Activated CD4-positive, alpha-beta T cell treated with anti-CD3 and anti-CD28 coated beads for 4 hours (primary cell): ENCODE results near the gene KDM4C.

Experiments used
- DNase-seq, 2 donors: peaks; one replicate each; pipeline ENCODE4 v3.0.0-alpha.2; 2020

KDM4C gene

GRCh38 chr9:6909181-6909580 is 151.4 kb downstream of the KDM4C start:
- DNase-seq = no peak

- no peak for DNase-seq
These were observed 152.3 kb downstream of the KDM4C start for GRCh38 chr9:6910032-6910431.

- no peak for DNase-seq
These were observed 152.7 kb downstream of the KDM4C start for GRCh38 chr9:6910497-6910896.

GRCh38 chr9:6911901-6912638 is 154.3 kb downstream of the KDM4C start:
- DNase-seq = no peak

GRCh38 chr9:6915635-6916034 is 157.9 kb downstream of the KDM4C start:
- DNase-seq = no peak

DNA sequence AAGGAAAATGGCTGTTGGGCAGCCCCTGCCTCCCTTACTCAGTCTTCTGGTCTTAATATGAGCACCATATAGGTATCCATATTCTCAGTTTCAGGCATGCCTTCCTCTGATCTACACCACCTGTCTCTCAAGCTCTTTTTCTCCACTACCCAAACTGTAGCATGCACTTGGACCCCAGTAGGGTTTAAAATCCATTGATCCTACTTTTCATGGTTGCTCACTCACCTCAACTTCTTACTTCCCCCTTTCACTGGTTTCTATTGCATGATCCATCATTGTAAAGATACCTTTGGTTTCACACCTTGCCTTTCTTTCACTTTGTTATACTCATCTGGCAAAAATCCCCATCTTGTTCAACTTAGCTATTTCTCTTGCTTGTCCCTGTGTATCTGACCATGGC is 159.4 kb downstream of the KDM4C start:
- no peak for DNase-seq

DNA sequence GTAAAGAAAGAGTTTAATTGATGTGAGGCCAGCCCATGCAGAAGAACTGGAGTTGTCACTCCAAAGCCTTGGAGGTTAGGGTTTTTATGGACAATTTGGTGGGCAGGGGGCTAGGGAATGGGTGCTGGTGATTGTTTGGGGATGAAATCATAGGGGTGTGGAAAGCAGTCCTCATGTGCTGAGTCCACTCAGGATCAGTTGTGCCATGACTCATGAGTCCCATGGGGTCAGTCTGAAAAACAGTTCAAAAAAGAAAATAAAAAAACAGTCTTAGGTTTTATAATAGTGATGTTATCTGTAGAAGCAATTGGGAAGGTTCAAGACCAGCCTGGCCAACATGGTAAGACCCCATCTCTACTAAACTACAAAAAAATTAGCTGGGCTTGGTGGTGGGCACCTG is 162.3 kb downstream of the KDM4C start:
- no peak for DNase-seq

- DNase-seq = no peak
These were observed 163.5 kb downstream of the KDM4C start for GRCh38 chr9:6921315-6921714.

GRCh38 chr9:6922124-6922676 is 164.4 kb downstream of the KDM4C start:
- no peak for DNase-seq

DNA sequence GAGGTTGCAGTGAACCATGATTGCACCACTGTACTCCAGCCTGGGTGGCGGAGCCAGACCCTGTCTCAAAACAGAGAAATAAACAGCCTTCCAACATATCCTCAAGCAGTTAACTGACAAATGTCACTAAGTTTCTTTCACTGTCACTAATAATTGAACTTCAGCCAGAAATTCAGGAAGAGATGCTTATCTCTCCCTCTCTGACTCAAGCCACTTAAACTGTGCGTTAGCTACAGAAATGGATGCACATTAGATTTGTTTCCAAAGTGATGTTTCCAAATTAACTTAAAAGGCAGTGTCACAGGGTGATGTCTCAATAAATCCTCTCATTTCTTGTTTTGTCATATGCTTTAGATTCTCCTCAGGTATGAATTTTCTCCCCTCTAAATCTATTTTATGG is 164.9 kb downstream of the KDM4C start:
- no peak for DNase-seq

DNA sequence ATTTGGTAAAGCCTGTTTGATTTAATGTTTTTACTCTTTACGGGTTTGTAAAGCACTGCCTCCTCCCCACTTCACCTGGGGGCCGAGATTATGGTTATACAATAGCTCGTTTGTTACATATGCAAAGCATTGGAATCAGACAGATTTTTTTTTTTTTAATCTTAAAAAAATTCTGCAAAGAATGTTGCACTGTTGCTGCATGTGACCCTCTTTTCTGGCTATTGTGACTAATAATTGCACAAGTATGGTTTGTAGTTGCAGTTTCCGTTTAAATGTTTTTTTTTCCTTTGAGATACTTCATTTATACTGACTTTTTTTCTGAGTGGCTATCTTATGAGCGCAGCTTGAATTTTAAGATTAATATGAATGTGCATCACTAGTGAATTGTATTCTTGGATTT is 165.3 kb downstream of the KDM4C start:
- no peak for DNase-seq

- DNase-seq = no peak
These were observed 166.4 kb downstream of the KDM4C start for GRCh38 chr9:6924149-6924548.

DNA sequence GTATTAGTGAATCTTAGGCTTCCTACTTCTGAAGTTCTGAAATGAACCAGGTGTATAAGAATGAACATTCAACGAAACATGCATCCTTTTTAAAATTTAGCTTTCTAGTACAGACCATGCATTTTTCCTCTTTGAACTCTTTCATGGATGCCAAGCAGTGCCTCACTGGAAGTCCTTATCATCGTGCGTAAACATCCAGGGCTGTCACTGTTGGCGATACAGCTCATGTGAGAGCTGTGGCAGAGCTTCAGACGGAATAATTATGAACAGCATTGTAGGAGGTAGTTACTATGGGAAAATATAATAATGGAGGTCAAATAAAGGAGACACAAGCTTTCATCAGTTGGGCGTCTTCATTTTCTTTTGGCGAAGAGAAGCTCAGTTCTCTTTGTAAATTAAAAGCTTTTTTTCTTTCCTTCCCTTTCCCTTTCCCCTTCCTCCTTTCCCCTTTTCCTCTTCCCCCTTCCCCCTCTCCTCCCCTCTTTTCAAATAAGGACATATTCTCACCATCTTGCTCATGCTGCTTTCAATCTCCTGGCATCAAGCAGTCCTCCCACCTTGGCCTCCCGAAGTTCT is 167.3 kb downstream of the KDM4C start:
- DNase-seq = no peak

GRCh38 chr9:6925836-6926235 is 168.1 kb downstream of the KDM4C start:
- DNase-seq = no peak

DNA sequence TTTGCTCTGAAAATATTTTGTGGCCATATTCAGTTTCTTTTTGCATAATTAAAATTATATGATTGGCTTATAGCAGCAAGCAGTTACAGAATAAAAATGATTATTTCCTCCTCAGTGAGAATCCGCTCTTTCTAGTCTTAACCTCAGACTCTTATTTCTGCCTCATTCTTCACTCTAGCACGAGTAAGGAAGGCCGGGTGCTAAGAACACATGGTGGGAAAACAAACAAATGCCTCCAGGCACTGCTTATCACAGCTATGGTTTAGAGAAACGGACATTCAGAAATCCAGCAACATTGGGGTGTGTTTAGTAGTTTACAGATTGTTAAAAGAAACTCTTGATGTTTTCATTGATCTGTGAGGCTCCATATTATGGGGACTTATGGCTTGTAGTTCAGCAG is 168.7 kb downstream of the KDM4C start:
- no peak for DNase-seq

DNA sequence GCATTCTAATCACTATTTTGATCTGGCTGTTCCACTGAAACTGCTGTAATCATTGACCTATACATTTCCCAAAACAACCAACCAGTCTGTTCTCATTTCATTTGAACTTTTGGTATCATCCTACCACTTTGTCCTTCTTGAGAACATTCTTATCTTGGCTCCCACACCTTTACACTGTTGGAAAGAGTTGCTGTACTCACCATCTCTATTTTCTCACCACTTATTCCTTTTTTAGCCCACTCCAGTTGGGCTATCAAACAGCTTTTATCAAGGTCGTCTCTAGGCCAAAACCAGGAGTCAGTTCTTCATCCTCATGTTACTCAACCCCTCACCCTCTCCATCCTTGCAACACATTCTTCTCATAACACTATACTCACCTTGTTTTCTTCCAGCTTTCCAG is 170.1 kb downstream of the KDM4C start:
- no peak for DNase-seq

DNA sequence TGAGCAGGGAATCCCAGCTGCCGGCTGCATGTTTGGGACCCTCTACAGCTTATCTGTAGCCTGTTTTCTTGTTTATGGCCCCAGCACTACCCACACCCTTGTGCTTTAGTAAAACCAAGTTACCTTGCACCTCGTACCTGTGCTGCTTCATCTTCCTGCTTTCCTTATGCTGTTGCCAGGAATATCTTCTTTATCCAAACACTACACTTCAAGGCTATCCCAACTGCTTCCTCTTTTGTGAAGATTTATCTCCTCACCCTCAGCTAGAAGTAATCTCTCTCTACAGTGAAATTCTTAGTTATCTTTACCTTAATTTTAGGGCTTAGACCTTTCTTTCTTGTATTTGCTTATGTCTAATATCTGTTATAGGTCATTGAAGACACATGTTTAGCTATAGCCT is 171.1 kb downstream of the KDM4C start:
- DNase-seq = no peak

GRCh38 chr9:6929441-6930215 is 171.9 kb downstream of the KDM4C start:
- no peak for DNase-seq

- DNase-seq = no peak
These were observed 173.1 kb downstream of the KDM4C start for GRCh38 chr9:6930827-6931226.

- DNase-seq = peak in 1 of 2 donors; percentile 12
These were observed 174.1 kb downstream of the KDM4C start for GRCh38 chr9:6931913-6932312.

DNA sequence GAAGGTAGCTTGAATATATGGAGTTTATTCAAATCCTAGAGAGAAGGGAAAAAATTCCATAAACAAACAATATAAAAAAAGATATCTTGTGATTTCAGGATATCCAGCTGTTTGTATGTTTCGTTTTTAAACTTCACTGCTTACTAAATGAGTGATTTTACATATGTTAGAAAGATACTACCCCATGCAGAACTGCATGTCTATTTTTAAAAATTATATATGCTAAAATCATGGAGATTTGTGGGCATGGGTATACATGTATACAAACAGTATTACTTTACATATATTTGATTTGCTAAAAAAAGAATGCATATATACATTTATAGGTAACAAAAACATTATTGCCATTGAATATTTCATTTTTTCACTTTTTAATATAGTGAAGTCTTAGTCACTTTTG is 178.3 kb downstream of the KDM4C start:
- no peak for DNase-seq

GRCh38 chr9:6937209-6937608 is 179.4 kb downstream of the KDM4C start:
- DNase-seq = no peak

GRCh38 chr9:6938447-6938846 is 180.7 kb downstream of the KDM4C start:
- DNase-seq = no peak

DNA sequence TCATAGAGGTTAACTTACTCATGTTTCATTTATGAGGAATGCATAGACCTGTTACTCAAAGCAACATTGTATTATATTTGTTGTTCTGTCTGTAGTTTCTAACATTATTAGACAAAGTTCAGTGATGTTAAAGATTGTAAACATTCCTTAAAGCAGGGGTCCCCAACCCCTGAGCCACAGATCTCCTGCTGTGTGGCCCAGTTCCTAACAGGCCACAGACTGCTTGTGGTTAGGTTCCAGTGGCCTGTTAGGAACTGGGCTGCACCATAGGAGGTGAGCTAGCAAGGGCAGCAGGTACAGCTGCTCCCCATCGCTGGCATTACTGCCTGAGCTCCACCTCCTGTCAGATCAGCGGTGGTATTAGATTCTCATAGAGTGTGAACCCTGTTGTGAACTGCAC is 181.1 kb downstream of the KDM4C start:
- DNase-seq = no peak
